GM18870 (cell line): ENCODE results near the gene IFIT2.
"Not testable (repeated sequence)": the region's sequence is repeated elsewhere in the genome, so short reads cannot be mapped to it uniquely, and the experiment has no call there.

ENCODE experiments used
- ATAC-seq: cut with Tn5 transposase; IDR thresholded peaks from one replicate; pipeline ENCODE4 v1.9.1; 2021; ENCODE audit warnings: moderate library complexity; ENCODE audit not compliant: unreplicated experiment

Gene IFIT2, protein sequence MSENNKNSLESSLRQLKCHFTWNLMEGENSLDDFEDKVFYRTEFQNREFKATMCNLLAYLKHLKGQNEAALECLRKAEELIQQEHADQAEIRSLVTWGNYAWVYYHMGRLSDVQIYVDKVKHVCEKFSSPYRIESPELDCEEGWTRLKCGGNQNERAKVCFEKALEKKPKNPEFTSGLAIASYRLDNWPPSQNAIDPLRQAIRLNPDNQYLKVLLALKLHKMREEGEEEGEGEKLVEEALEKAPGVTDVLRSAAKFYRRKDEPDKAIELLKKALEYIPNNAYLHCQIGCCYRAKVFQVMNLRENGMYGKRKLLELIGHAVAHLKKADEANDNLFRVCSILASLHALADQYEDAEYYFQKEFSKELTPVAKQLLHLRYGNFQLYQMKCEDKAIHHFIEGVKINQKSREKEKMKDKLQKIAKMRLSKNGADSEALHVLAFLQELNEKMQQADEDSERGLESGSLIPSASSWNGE

GRCh38 chr10:89301721-89302445 lies at the start of gene IFIT2:
Gene IFIT2, plus strand, starts transcription at chr10:89302046. Its CDS starts 78 bp downstream, at chr10:89302124.
- ATAC-seq, result no peak

DNA sequence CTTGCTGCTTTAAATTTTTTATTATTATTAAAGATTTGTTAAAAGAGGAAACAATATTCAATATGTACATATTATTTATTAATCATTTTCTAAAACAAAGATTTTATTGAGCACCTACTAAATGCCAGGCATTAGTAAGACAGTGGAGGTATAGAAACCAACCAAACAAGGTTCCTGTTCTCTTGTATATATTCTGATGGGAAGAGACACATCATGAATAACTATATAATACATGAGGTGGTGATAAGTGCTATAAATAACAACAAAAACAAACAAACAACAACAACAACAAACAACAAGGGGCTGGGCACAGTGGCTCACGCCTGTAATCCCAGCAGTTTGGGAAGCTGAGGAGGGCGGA lies 49.6 kb upstream of the IFIT2 start:
- ATAC-seq, result no peak

DNA sequence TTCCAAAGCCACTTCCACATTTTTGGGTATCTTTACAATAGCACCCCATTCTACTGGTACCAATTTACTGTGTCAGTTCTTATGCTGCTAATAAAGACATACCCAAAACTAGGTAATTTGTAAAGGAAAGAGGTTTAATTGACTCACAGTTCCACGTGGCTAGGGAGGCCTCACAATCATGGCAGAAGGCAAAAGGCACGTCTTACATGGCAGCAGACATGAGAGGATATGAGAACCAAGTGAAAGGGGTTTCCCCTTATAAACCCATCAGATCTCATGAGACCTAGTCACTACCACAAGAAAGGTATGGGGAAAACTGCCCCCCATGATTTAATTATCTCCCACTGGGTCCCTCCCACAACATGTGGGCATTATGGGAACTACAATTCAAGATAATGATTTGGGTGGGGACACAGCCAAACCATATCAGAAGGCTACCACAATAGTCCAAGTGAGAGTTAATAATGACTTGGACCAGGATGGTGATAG lies 46.7 kb upstream of the IFIT2 start:
- not testable (repeated sequence) for ATAC-seq

- no peak for ATAC-seq
Measured at GRCh38 chr10:89255793-89256192, 46.1 kb upstream of the IFIT2 start.

DNA sequence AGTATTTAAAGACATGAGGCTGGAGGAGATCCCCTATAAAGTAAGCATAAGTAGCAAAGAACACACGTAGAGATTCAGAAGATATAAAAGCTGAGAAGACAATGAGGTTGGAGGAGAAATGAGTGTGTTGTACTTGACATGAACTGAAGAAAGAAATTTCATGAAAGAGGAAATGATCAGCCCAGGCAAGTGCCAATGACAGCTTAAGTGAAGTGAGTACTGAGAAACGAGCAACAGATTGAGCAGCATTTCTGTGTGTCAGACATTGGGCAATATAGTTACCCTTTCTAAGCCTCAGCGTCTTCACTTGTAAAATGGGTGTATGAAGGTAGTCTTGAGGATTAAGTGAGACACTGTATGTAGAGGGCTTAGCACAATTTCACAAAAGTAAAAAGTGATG lies 45.5 kb upstream of the IFIT2 start:
- ATAC-seq, result no peak

DNA sequence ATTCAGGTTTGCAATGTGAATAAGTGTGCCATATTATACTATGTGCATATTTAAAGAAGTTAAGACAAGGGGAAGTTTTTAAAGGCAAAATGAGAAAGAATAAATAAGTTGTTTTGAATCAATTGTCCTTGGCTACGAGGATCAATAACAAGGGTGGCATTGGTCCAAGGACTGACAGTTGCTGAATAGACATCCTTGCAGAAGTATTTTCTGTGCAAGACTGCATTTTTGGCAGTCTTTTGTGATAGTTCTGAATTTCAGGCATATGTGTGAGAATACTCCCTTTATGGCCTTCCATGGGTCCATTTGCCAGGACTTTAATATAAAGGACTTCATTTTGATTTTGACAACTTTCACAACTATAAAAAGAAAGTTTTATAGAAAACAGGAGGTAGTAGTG lies 44.9 kb upstream of the IFIT2 start:
- no peak for ATAC-seq

GRCh38 chr10:89257581-89257980 lies 44.3 kb upstream of the IFIT2 start:
- no peak for ATAC-seq

GRCh38 chr10:89258881-89259280 lies 43.0 kb upstream of the IFIT2 start:
- no peak for ATAC-seq

GRCh38 chr10:89262086-89263051 lies 39.5 kb upstream of the IFIT2 start:
- ATAC-seq, result no peak

- no peak for ATAC-seq
Measured at GRCh38 chr10:89263091-89263490, 38.8 kb upstream of the IFIT2 start.

- no peak for ATAC-seq
Measured at GRCh38 chr10:89263531-89263930, 38.3 kb upstream of the IFIT2 start.

DNA sequence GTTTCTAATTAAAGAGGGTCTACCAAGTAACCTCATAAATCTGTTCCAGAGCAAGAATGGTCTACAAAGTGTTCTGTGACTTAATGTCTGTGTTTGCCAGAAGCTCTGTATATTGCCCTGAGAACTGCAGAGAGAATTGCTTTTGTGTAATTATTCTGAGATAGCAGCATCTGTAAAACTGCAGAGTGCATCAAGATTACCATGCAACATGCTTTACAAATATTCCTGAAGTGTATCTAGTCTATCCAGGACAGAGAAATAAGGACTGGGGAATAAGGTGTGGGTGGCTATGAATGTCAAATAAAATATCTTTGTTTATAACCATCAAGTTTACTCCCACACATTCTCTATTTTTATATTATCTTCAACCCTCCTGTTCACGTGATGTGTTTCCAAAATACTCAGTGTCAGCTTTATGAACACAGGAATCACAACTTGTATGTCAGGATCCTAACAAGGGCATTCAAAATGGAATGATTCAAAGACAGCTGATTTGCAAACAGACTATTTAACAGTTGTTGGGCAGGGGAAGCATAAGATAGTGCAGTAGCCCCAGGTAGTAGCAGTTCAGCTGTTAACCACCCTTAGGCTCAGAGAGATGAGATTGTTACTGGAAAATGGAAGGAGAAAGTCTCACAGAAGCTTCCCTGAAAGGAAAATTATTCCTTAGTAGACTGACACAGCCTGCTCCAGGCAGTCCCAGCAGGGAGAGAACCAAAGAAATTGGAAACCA lies 35.0 kb upstream of the IFIT2 start:
- no peak for ATAC-seq

DNA sequence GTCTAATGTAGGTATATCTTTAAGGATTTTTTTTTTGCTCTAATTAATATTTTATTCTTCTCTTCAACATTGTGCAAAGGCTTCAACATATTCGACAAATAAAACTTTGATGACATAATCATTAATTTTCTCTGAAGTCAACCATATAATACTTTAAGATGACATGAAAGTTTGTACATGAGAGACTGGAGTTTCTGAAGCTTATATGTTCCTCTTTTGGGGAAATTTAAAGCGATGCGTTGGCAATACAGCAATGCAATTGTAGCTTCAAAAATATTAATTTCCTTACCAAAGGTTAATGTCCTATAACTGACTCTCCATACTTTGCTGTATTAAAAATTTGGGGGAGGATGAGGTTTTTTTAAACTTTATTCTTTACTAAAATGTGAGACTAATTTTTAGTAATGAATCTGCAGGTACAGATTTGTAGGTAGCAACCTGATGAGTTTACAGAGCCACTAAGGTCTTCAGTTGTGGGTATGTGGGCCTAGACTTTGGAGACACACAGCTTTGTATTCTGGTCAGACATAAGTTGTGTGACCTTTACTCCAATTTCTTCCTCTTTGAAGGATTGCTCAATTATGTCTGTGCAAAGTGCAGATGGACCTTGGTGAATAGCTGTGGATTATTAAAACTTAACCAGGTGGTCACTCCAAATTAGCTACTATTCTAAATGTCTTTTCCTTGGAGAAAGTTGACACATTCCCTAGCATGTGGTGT lies 32.3 kb upstream of the IFIT2 start:
- no peak for ATAC-seq

GRCh38 chr10:89270153-89270483 lies 31.7 kb upstream of the IFIT2 start:
- no peak for ATAC-seq

- no peak for ATAC-seq
Measured at GRCh38 chr10:89271532-89271931, 30.3 kb upstream of the IFIT2 start.

DNA sequence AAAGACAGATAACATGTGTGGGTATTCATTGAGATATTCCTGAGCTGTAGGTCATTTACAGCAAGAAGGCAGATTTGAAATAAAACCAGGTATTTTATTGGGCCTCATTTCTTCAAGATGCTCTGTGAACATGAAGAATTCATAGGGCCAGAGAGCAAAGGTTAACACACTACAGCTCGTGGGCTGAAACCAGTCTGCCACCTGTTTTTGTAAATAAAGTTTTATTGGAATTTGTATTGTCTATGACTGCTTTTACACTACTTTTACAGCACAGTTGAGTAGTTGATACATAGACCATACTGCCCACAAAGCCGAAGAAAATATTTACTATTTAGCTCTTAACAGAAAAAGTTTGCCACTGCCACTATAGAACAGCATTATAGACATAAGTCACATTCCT lies 28.2 kb upstream of the IFIT2 start:
- ATAC-seq, result no peak

DNA sequence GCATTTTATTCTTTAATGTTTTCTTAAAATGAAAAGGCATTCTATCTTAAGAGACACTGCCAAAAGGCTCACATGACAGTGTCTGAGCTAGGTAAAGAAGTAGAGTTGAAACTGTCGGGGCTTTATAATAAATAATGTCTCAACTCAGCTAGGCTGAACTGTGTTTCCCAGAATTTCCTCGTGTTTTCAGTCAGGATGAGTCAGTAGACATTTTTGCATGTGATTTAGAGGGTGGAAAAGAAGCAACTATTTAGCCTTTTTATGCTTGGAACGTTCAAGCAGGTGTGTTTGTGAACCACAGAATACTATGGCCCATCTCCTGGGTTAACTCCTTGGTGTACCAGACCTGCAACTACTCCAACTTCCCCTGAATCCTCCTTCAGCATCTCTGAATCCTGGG lies 26.9 kb upstream of the IFIT2 start:
- ATAC-seq, result no peak

- ATAC-seq, result no peak
Measured at GRCh38 chr10:89275383-89275782, 26.5 kb upstream of the IFIT2 start.

GRCh38 chr10:89278034-89278535 lies 23.8 kb upstream of the IFIT2 start:
- no peak for ATAC-seq
